Motor neuron (in vitro differentiated cells): ENCODE measurements around the gene NRCAM. TPM values are rescaled to one million over a fixed set of nuclear protein-coding genes. Genes with fewer than 3 reads are reported as not detected.

Experiments used
- ATAC-seq, 8 experiments: fragments of 200-7000 bp; cut with Tn5 transposase; replicated peaks in 6 of 8; 2 replicates each; pipeline ENCODE4 v1.8.0; 2021; ENCODE audit warnings: mild to moderate bottlenecking in 8 of 8, moderate library complexity in 8 of 8
- H3K27ac ChIP-seq, 2 donors: fragments of 250-450 bp; sonication (Bioruptor Pico); 2 replicates each; pipeline ENCODE4 v1.9.0; 2021; ENCODE audit warnings: antibody characterized with exemption in 2 of 2, mild to moderate bottlenecking in 2 of 2, moderate library complexity in 1 of 2
- H3K4me1 ChIP-seq, 2 donors: fragments of 250-450 bp; sonication (Bioruptor Pico); replicated peaks in 1 of 2; 2 replicates each; pipeline ENCODE4 v1.6.1; 2021; ENCODE audit warnings: antibody characterized with exemption in 2 of 2, mild to moderate bottlenecking in 2 of 2, moderate library complexity in 1 of 2
- H3K4me3 ChIP-seq, 5 donors: fragments of 250-450 bp; sonication (Bioruptor Pico); 2 replicates each; pipeline ENCODE4 v1.9.0; 2021; ENCODE audit warnings: antibody characterized with exemption in 5 of 5, mild to moderate bottlenecking in 5 of 5, moderate library complexity in 4 of 5
- WGBS, 10 experiments: fragments of 450-650 bp; shearing (Covaris generic); methylation state at CpG; one replicate each; pipeline ENCODE4 v1.0.0; 2022; 5-methylcytosine and 5-hydroxymethylcytosine counted together
- in situ Hi-C, 9 experiments: fragments of 400-800 bp; cut with MboI; loops; one replicate each; pipeline ENCODE4 v1.15.0; 2021; ENCODE audit warnings: low sequenced_read_pairs in 9 of 9, low pct_unique_long_range_greater_than_20kb in 2 of 9; ENCODE audit not compliant: unreplicated experiment in 9 of 9
- total RNA-seq, 8 experiments: library from RNA; unstranded; fragments of 300-600 nt; gene quantifications; 2 replicates each; pipeline versions ENCODE4 v1.2.3 to v1.2.4, GENCODE V29; 2022

NRCAM gene
- total RNA-seq, 8 experiments from 2014 or later: 2.8 to 81.9 (median 53.8) TPM

GRCh38 chr7:108164946-108165345, 291.3 kb downstream of the NRCAM start:
- Histone ChIP-seq H3K4me1 (no peaks in the 10 kb centered on the region), H3K27ac (no peak overlapping the region), H3K4me3 (no peak overlapping the region)
- in situ Hi-C loops: no loop called here
- peak in 1 of 8 experiments; percentile 11 for ATAC-seq
- 66 to 88% (median 70%) methylated on average over 1 to 5 of the region's 6 CpGs; no CpG with 5 or more reads in 3 of the 10 experiments for WGBS, 10 experiments

GRCh38 chr7:108164342-108164741, 291.9 kb downstream of the NRCAM start:
- no peak for ATAC-seq
- H3K4me3 ChIP-seq: no peak overlapping the region
- in situ Hi-C loops: no loop called here
- 74 to 100% (median 85%) methylated on average over 1 to 6 of the region's 6 CpGs; no CpG with 5 or more reads in 2 of the 10 experiments for WGBS, 10 experiments
- no peaks in the 10 kb centered on the region for H3K4me1 ChIP-seq
- H3K27ac ChIP-seq: no peak overlapping the region

- Histone ChIP-seq H3K27ac (no peak overlapping the region), H3K4me3 (no peak overlapping the region), H3K4me1 (no peaks in the 10 kb centered on the region)
- no peak for ATAC-seq
- 0 to 100% (median 48%) methylated on average over 1 of the region's 1 CpG; no CpG with 5 or more reads in 2 of the 10 experiments for WGBS, 10 experiments
- in situ Hi-C loops: no loop called here
Measured at GRCh38 chr7:108158776-108159175, 297.5 kb downstream of the NRCAM start.

- 40 to 100% (median 90%) methylated on average over 1 to 4 of the region's 4 CpGs; no CpG with 5 or more reads in 2 of the 10 experiments for WGBS, 10 experiments
- Histone ChIP-seq H3K4me3 (no peak overlapping the region), H3K27ac (no peak overlapping the region), H3K4me1 (no peaks in the 10 kb centered on the region)
- peak in 2 of 8 experiments; percentile 28 to 65 for ATAC-seq
- in situ Hi-C loops: no loop called here
Measured at GRCh38 chr7:108157606-108158335, 298.5 kb downstream of the NRCAM start.

GRCh38 chr7:108156897-108157605, 299.2 kb downstream of the NRCAM start:
- no peak overlapping the region for H3K27ac ChIP-seq
- no peak overlapping the region for H3K4me3 ChIP-seq
- no peak for ATAC-seq
- in situ Hi-C loops: no loop called here
- H3K4me1 ChIP-seq: no peaks in the 10 kb centered on the region
- WGBS, 10 experiments: 57 to 100% (median 92%) methylated on average over 1 to 3 of the region's 3 CpGs

- no peak for ATAC-seq
- 11 to 81% (median 56%) methylated on average over 1 to 3 of the region's 3 CpGs; no CpG with 5 or more reads in 1 of the 10 experiments for WGBS, 10 experiments
- H3K4me3 ChIP-seq: no peak overlapping the region
Measured at GRCh38 chr7:108152198-108152597, 304.0 kb downstream of the NRCAM start.

GRCh38 chr7:108149908-108150307, 306.3 kb downstream of the NRCAM start:
- Histone ChIP-seq H3K27ac (no peak overlapping the region), H3K4me3 (no peak overlapping the region), H3K4me1 (no peaks in the 10 kb centered on the region)
- in situ Hi-C loops: no loop called here
- WGBS, 10 experiments: 45 to 92% (median 84%) methylated on average over 2 to 6 of the region's 6 CpGs
- ATAC-seq: no peak

More at GRCh38 chr7:108152198-108152597, 304.0 kb downstream of the NRCAM start:
- in situ Hi-C loops: no loop called here
- no peak overlapping the region for H3K27ac ChIP-seq
- H3K4me1 ChIP-seq: no peaks in the 10 kb centered on the region

- ATAC-seq: no peak
- H3K4me3 ChIP-seq: no peak overlapping the region
- no peak overlapping the region for H3K27ac ChIP-seq
- in situ Hi-C loops: no loop called here
- WGBS, 10 experiments: 60 to 94% (median 85%) methylated on average over 3 to 5 of the region's 5 CpGs; no CpG with 5 or more reads in 1 of the 10 experiments
- no peaks in the 10 kb centered on the region for H3K4me1 ChIP-seq
Measured at GRCh38 chr7:108149119-108149518, 307.1 kb downstream of the NRCAM start.

GRCh38 chr7:108147031-108147563, 309.1 kb downstream of the NRCAM start:
- no peak overlapping the region for H3K27ac ChIP-seq
- no peaks in the 10 kb centered on the region for H3K4me1 ChIP-seq
- in situ Hi-C loops: no loop called here
- WGBS, 10 experiments: 60 to 100% (median 92%) methylated on average over 1 to 6 of the region's 6 CpGs
- no peak overlapping the region for H3K4me3 ChIP-seq
- no peak for ATAC-seq

- peak overlapping the region in 1 of 2 donors; percentile 18 for H3K27ac ChIP-seq
- peak overlapping the region; percentile 16 to 33 (median 26) for H3K4me3 ChIP-seq
- no peaks in the 10 kb centered on the region for H3K4me1 ChIP-seq
- in situ Hi-C loops: no loop called here
- 0 to 33% (median 14%) methylated on average over 2 to 7 of the region's 12 CpGs; no CpG with 5 or more reads in 1 of the 10 experiments for WGBS, 10 experiments
- ATAC-seq: peak; percentile 77 to 95 (median 94)
Measured at GRCh38 chr7:108146070-108146842, 310.0 kb downstream of the NRCAM start.

- 67 to 80% (median 76%) methylated on average over 1 to 4 of the region's 8 CpGs; no CpG with 5 or more reads in 5 of the 10 experiments for WGBS, 10 experiments
- in situ Hi-C loops: no loop called here
- no peak for ATAC-seq
- Histone ChIP-seq H3K27ac (no peak overlapping the region), H3K4me1 (no peaks in the 10 kb centered on the region), H3K4me3 (no peak overlapping the region)
Measured at GRCh38 chr7:108145401-108145800, 310.8 kb downstream of the NRCAM start.

GRCh38 chr7:108144931-108145330, 311.3 kb downstream of the NRCAM start:
- Histone ChIP-seq H3K27ac (no peak overlapping the region), H3K4me1 (no peaks in the 10 kb centered on the region), H3K4me3 (no peak overlapping the region)
- WGBS, 10 experiments: 40 to 100% (median 82%) methylated on average over 1 to 3 of the region's 3 CpGs; no CpG with 5 or more reads in 2 of the 10 experiments
- in situ Hi-C loops: no loop called here
- no peak for ATAC-seq
